BLaER1 (cell line): Measurements from ENCODE around the gene PLEKHH1.

Source experiments
- H3K27ac ChIP-seq: shearing (Covaris generic); formaldehyde crosslinking; 2 replicates; pipeline ENCODE4 v1.8.1; 2022
- H3K27me3 ChIP-seq: shearing (Covaris generic); formaldehyde crosslinking; 2 replicates; pipeline ENCODE4 v1.8.1; 2022
- H3K36me3 ChIP-seq: shearing (Covaris generic); formaldehyde crosslinking; 2 replicates; pipeline ENCODE4 v1.8.1; 2022
- H3K4me1 ChIP-seq: shearing (Covaris generic); formaldehyde crosslinking; 2 replicates; pipeline ENCODE4 v1.8.1; 2022
- H3K4me2 ChIP-seq: shearing (Covaris generic); formaldehyde crosslinking; 2 replicates; pipeline ENCODE4 v1.8.1; 2022
- H3K4me3 ChIP-seq: shearing (Covaris generic); formaldehyde crosslinking; 2 replicates; pipeline ENCODE4 v1.8.1; 2022
- H3K9ac ChIP-seq: shearing (Covaris generic); formaldehyde crosslinking; 2 replicates; pipeline ENCODE4 v1.8.1; 2022
- H3K9me3 ChIP-seq: shearing (Covaris generic); formaldehyde crosslinking; 2 replicates; pipeline ENCODE4 v1.8.1; 2022
- H4K20me1 ChIP-seq: shearing (Covaris generic); formaldehyde crosslinking; 2 replicates; pipeline ENCODE4 v1.8.1; 2022
- Cebpa-rat ChIP-seq: shearing (Covaris generic); IDR thresholded peaks from 2 replicates; pipeline ENCODE4 v1.8.1; 2022

PLEKHH1 gene

DNA sequence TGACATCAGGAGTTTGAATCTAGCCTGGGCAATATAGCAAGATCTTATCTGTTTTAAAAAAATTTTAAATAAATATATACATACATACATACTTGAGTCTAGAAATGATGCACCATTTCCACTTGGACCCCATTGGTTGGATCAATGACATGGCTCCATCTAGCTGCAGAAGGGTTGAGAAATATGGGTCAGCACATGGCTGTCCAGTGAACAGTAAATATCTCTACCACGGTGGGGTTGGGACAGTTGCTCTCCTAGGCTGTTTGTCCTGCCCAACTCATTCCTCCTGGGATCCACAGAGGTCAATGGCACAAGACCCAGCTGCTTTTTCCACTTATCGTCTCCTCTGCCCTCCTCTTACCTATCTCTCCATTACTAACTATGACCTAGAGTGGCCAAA lies 23.6 kb downstream of the PLEKHH1 start:
- no peaks in the 10 kb centered on the region for H3K9me3 ChIP-seq
- H3K36me3 ChIP-seq: no peaks in the 10 kb centered on the region
- no peak overlapping the region for H3K4me3 ChIP-seq
- no peaks in the 10 kb centered on the region for H4K20me1 ChIP-seq
- no peaks in the 10 kb centered on the region for H3K27me3 ChIP-seq
- no peaks in the 10 kb centered on the region for H3K4me1 ChIP-seq
- no peak overlapping the region for H3K27ac ChIP-seq
- H3K9ac ChIP-seq: no peak overlapping the region
- TF ChIP-seq Cebpa-rat: no peak
- H3K4me2 ChIP-seq: no peak overlapping the region

GRCh38 chr14:67557118-67557517 lies 24.0 kb downstream of the PLEKHH1 start:
- Histone ChIP-seq H3K4me3 (no peak overlapping the region), H3K36me3 (no peaks in the 10 kb centered on the region), H3K9ac (no peak overlapping the region), H3K27me3 (no peaks in the 10 kb centered on the region), H4K20me1 (no peaks in the 10 kb centered on the region), H3K27ac (no peak overlapping the region), H3K4me1 (no peaks in the 10 kb centered on the region), H3K4me2 (no peak overlapping the region), H3K9me3 (no peaks in the 10 kb centered on the region)
- TF ChIP-seq Cebpa-rat: no peak

GRCh38 chr14:67557656-67558055 lies 24.6 kb downstream of the PLEKHH1 start:
- no peak overlapping the region for H3K4me2 ChIP-seq
- H3K9ac ChIP-seq: no peak overlapping the region
- no peaks in the 10 kb centered on the region for H3K4me1 ChIP-seq
- TF ChIP-seq Cebpa-rat: no peak
- no peaks in the 10 kb centered on the region for H3K27me3 ChIP-seq
- no peaks in the 10 kb centered on the region for H3K36me3 ChIP-seq
- H3K4me3 ChIP-seq: no peak overlapping the region
- no peaks in the 10 kb centered on the region for H4K20me1 ChIP-seq
- H3K9me3 ChIP-seq: no peaks in the 10 kb centered on the region
- H3K27ac ChIP-seq: no peak overlapping the region

DNA sequence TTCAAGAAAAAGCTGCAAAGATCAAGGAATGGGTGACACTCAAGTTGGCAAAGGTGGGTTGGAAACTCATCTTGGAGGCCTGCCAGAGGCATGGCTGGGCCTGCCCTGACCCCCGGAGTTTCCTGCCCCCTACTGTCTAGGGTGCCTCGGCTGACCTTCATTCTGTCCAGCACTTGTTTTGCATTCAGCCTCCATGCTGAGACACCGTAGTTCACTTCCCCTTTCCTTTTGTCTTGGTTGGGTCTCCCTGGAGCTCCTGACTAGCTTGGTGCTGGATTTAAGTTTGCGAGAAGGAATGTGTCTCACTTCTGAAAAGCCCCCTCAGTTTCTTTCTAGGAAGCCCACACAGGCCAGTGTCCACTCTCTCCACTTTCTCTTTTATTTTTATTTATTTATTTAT lies 26.5 kb downstream of the PLEKHH1 start:
- no peaks in the 10 kb centered on the region for H3K27me3 ChIP-seq

GRCh38 chr14:67562025-67562775 lies 29.1 kb downstream of the PLEKHH1 start:
- H3K36me3 ChIP-seq: no peaks in the 10 kb centered on the region
- no peaks in the 10 kb centered on the region for H3K9me3 ChIP-seq
- H3K4me3 ChIP-seq: no peak overlapping the region
- peaks cover 8% of the 10 kb centered on the region; the same call in 1 of the 2 replicates for H3K4me1 ChIP-seq
- no peaks in the 10 kb centered on the region for H3K27me3 ChIP-seq
- no peak overlapping the region for H3K9ac ChIP-seq
- H3K4me2 ChIP-seq: no peak overlapping the region
- no peak overlapping the region for H3K27ac ChIP-seq
- no peaks in the 10 kb centered on the region for H4K20me1 ChIP-seq
- no peak for TF ChIP-seq Cebpa-rat

More for the DNA sequence above, 26.5 kb downstream of the PLEKHH1 start:
- Histone ChIP-seq H3K4me1 (peaks cover 5% of the 10 kb centered on the region; the same call in 1 of the 2 replicates), H3K36me3 (no peaks in the 10 kb centered on the region), H3K4me2 (no peak overlapping the region), H3K27ac (no peak overlapping the region), H4K20me1 (no peaks in the 10 kb centered on the region), H3K9me3 (no peaks in the 10 kb centered on the region), H3K4me3 (no peak overlapping the region), H3K9ac (no peak overlapping the region)
- TF ChIP-seq Cebpa-rat: no peak

- no peaks in the 10 kb centered on the region for H3K9me3 ChIP-seq
- no peak overlapping the region for H3K9ac ChIP-seq
- TF ChIP-seq Cebpa-rat: no peak
- peaks cover 8% of the 10 kb centered on the region; the same call in 1 of the 2 replicates for H3K4me1 ChIP-seq
- H3K27me3 ChIP-seq: no peaks in the 10 kb centered on the region
- no peak overlapping the region for H3K4me2 ChIP-seq
- H3K4me3 ChIP-seq: no peak overlapping the region
- H4K20me1 ChIP-seq: no peaks in the 10 kb centered on the region
- no peak overlapping the region for H3K27ac ChIP-seq
- no peaks in the 10 kb centered on the region for H3K36me3 ChIP-seq
Observed at GRCh38 chr14:67562776-67563150, 29.7 kb downstream of the PLEKHH1 start.

DNA sequence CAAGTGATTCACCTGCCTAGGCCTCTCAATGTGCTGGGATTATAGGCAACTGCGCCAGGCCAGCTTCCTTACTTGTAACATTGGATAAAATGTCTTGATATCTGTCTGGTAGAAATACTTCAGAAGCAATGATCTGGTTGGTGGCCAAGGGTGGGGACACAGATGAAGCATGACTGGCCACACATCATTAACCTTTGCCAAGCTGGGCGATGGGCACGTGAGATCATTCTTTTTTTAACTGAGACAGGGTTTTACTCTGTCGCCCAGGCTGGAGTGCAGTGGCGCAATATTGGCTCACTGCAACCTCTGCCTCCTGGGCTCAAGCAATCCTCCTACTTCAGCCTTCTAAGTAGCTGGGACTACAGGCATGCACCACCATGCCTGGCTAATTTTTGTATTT lies 31.1 kb downstream of the PLEKHH1 start:
- H3K9me3 ChIP-seq: no peaks in the 10 kb centered on the region
- peak overlapping the region; percentile 28; the same call in 1 of the 2 replicates for H3K4me2 ChIP-seq
- no peak overlapping the region for H3K4me3 ChIP-seq
- no peak for TF ChIP-seq Cebpa-rat
- no peaks in the 10 kb centered on the region for H3K36me3 ChIP-seq
- H3K27ac ChIP-seq: no peak overlapping the region
- peaks cover 9% of the 10 kb centered on the region; the same call in 1 of the 2 replicates for H3K4me1 ChIP-seq
- no peaks in the 10 kb centered on the region for H3K27me3 ChIP-seq
- no peaks in the 10 kb centered on the region for H4K20me1 ChIP-seq
- no peak overlapping the region for H3K9ac ChIP-seq

- no peaks in the 10 kb centered on the region for H3K27me3 ChIP-seq
- no peak overlapping the region for H3K27ac ChIP-seq
- no peak for TF ChIP-seq Cebpa-rat
- no peaks in the 10 kb centered on the region for H3K9me3 ChIP-seq
- no peaks in the 10 kb centered on the region for H4K20me1 ChIP-seq
- no peaks in the 10 kb centered on the region for H3K36me3 ChIP-seq
- H3K4me2 ChIP-seq: no peak overlapping the region
- no peak overlapping the region for H3K9ac ChIP-seq
- no peak overlapping the region for H3K4me3 ChIP-seq
- peaks cover 15% of the 10 kb centered on the region; the same call in 1 of the 2 replicates for H3K4me1 ChIP-seq
Observed at GRCh38 chr14:67566908-67567307, 33.8 kb downstream of the PLEKHH1 start.

GRCh38 chr14:67567654-67568053 lies 34.6 kb downstream of the PLEKHH1 start:
- H3K9me3 ChIP-seq: no peaks in the 10 kb centered on the region
- no peaks in the 10 kb centered on the region for H4K20me1 ChIP-seq
- no peak overlapping the region for H3K4me2 ChIP-seq
- H3K4me3 ChIP-seq: no peak overlapping the region
- TF ChIP-seq Cebpa-rat: no peak
- peaks cover 15% of the 10 kb centered on the region; the same call in 1 of the 2 replicates for H3K4me1 ChIP-seq
- H3K36me3 ChIP-seq: no peaks in the 10 kb centered on the region
- H3K9ac ChIP-seq: no peak overlapping the region
- no peak overlapping the region for H3K27ac ChIP-seq
- H3K27me3 ChIP-seq: no peaks in the 10 kb centered on the region

DNA sequence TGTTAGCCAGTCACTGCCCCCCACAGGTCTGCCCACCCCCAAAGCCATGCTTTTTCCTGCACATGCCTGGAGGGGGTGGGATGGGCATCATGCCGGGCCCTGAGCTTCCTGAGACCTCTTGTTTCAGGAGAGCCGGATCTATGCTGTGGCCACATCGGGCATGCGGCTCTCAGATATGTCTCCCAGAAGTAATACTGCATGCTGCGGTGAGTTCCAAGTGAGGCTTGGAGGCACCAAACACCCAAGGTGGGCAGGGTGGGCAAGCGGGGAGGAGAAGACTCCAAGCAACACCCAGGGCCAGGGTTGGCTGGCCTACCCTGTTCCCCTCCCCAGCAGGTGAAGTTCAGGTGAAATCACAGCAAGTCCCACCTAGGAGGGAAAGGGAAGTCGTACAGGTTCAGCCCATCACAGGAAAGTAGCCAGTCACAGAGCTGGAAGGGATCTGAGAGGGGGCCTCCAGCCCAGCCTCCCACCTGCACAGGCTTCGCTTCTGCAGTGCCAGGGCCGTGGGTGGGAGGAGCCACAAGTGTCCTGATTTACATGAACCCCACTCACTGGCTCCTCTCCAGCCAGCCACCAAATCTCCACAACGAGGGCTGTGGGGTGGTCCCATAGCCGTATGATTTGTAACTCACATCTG lies 36.0 kb downstream of the PLEKHH1 start:
- H3K36me3 ChIP-seq: no peaks in the 10 kb centered on the region
- H3K4me2 ChIP-seq: no peak overlapping the region
- no peak for TF ChIP-seq Cebpa-rat
- no peaks in the 10 kb centered on the region for H4K20me1 ChIP-seq
- no peaks in the 10 kb centered on the region for H3K27me3 ChIP-seq
- H3K27ac ChIP-seq: no peak overlapping the region
- no peak overlapping the region for H3K4me3 ChIP-seq
- H3K4me1 ChIP-seq: peaks cover 15% of the 10 kb centered on the region; the same call in 1 of the 2 replicates
- H3K9ac ChIP-seq: no peak overlapping the region
- H3K9me3 ChIP-seq: no peaks in the 10 kb centered on the region
